Measurements from ENCODE around the gene RBAK. TPM values are rescaled to one million over a fixed set of nuclear protein-coding genes. Genes with fewer than 3 reads are reported as not detected.
"Not testable (repeated sequence)": the region's sequence is repeated elsewhere in the genome, so short reads cannot be mapped to it uniquely, and the experiment has no call there.

Gene RBAK
- total RNA-seq, 4 donors from 2014 or later = 10.4 to 21.5 (median 12.2) TPM

- no peak overlapping the region for H3K4me3 ChIP-seq (replicated peaks in 1 of 3)
- intact Hi-C loops (cut with DNase I) = no loop called here
- H3K27ac ChIP-seq = no peak overlapping the region
- TF ChIP-seq POLR2A (IDR thresholded peaks at IDR 0.05) (no peak), CTCF (IDR thresholded peaks at IDR 0.05) (no peak)
- H3K27me3 ChIP-seq = no peaks in the 10 kb centered on the region
- 7 to 13% methylated on average over 11 of the region's 11 CpGs for WGBS, 2 donors
- H3K36me3 ChIP-seq = no peaks in the 10 kb centered on the region
- DNase-seq = peak; percentile 83 to 84
- no peaks in the 10 kb centered on the region for H3K4me1 ChIP-seq
- no peaks in the 10 kb centered on the region for H3K9me3 ChIP-seq
These were observed 32.1 kb downstream of the RBAK start for GRCh38 chr7:5077740-5078139.

GRCh38 chr7:5082806-5083205 is 37.1 kb downstream of the RBAK start:
- DNase-seq = no peak
- H3K4me3 ChIP-seq (replicated peaks in 1 of 3) = no peak overlapping the region
- TF ChIP-seq POLR2A (IDR thresholded peaks at IDR 0.05) (no peak), CTCF (IDR thresholded peaks at IDR 0.05) (no peak)
- H3K4me1 ChIP-seq = peaks cover 0 to 3% of the 10 kb centered on the region in 2 donors
- no peak overlapping the region for H3K27ac ChIP-seq
- intact Hi-C loops (cut with DNase I) = loop anchor here (10.0 kb wide), 2 partner anchors 108 to 278 kb away; no protein-coding TSS in a partner anchor
- no peaks in the 10 kb centered on the region for H3K27me3 ChIP-seq
- 71 to 72% methylated on average over 7 of the region's 7 CpGs for WGBS, 2 donors
- H3K9me3 ChIP-seq = no peaks in the 10 kb centered on the region
- H3K36me3 ChIP-seq = no peaks in the 10 kb centered on the region

- no peak for DNase-seq
- 89 to 92% methylated on average over 21 to 24 of the region's 24 CpGs for WGBS, 2 donors
- Histone ChIP-seq H3K36me3 (no peaks in the 10 kb centered on the region), H3K4me3 (replicated peaks in 1 of 3) (no peak overlapping the region), H3K27ac (no peak overlapping the region), H3K9me3 (no peaks in the 10 kb centered on the region), H3K27me3 (no peaks in the 10 kb centered on the region), H3K4me1 (peaks cover 0 to 3% of the 10 kb centered on the region in 2 donors)
- TF ChIP-seq CTCF (IDR thresholded peaks at IDR 0.05) (no peak), POLR2A (IDR thresholded peaks at IDR 0.05) (no peak)
- intact Hi-C loops (cut with DNase I) = loop anchor here (10.0 kb wide), 2 partner anchors 109 to 279 kb away; no protein-coding TSS in a partner anchor
These were observed 37.7 kb downstream of the RBAK start for GRCh38 chr7:5083311-5083711.

GRCh38 chr7:5086256-5086655 is 40.6 kb downstream of the RBAK start:
- TF ChIP-seq CTCF (IDR thresholded peaks at IDR 0.05) (no peak), POLR2A (IDR thresholded peaks at IDR 0.05) (no peak)
- 77 to 79% methylated on average over 9 of the region's 9 CpGs for WGBS, 2 donors
- H3K9me3 ChIP-seq = no peaks in the 10 kb centered on the region
- no peaks in the 10 kb centered on the region for H3K27me3 ChIP-seq
- intact Hi-C loops (cut with DNase I) = loop anchor here (5.0 to 10.0 kb wide), 3 partner anchors 111 to 281 kb away; no protein-coding TSS in a partner anchor
- H3K36me3 ChIP-seq = no peaks in the 10 kb centered on the region
- no peak overlapping the region for H3K27ac ChIP-seq
- peaks cover 0 to 3% of the 10 kb centered on the region in 2 donors for H3K4me1 ChIP-seq
- H3K4me3 ChIP-seq (replicated peaks in 1 of 3) = no peak overlapping the region
- DNase-seq = no peak

- not testable (repeated sequence) for H3K4me3 ChIP-seq (replicated peaks in 1 of 3)
- intact Hi-C loops (cut with DNase I) = loop anchor here (5.0 to 10.0 kb wide), 3 partner anchors 114 to 284 kb away; no protein-coding TSS in a partner anchor
- WGBS, 2 donors = 71 to 76% methylated on average over 12 of the region's 12 CpGs
These were observed 42.7 kb downstream of the RBAK start for GRCh38 chr7:5088228-5088833.

More at GRCh38 chr7:5088228-5088833, 42.7 kb downstream of the RBAK start:
- not testable (repeated sequence) for H3K36me3 ChIP-seq, H3K4me1 ChIP-seq, H3K27me3 ChIP-seq, H3K27ac ChIP-seq, H3K9me3 ChIP-seq
- DNase-seq = peak; percentile 8 to 12
